ENCODE data around the gene PAX9.

PAX9 gene

GRCh38 chr14:36717363-36717762 lies 55.7 kb downstream of the PAX9 start:
- H3K27me3 ChIP-seq (ENCODE audit: insufficient read depth, low read length) = no peaks in the 10 kb centered on the region
- no peak overlapping the region for H3K9ac ChIP-seq (ENCODE audit: low read depth, low read length)
- H3K4me3 ChIP-seq (ENCODE audit: low read length) = no peak overlapping the region
- H3K4me1 ChIP-seq (ENCODE audit: insufficient read depth, low read length) = peaks cover 12% of the 10 kb centered on the region; the same call in 1 of the 2 replicates
- H3K36me3 ChIP-seq (ENCODE audit: insufficient read depth, low read depth, low read length) = no peaks in the 10 kb centered on the region
- no peak overlapping the region for H3K27ac ChIP-seq (ENCODE audit: low read length)
- no peaks in the 10 kb centered on the region for H3K9me3 ChIP-seq (ENCODE audit: insufficient read depth, low read depth, low read length)

DNA sequence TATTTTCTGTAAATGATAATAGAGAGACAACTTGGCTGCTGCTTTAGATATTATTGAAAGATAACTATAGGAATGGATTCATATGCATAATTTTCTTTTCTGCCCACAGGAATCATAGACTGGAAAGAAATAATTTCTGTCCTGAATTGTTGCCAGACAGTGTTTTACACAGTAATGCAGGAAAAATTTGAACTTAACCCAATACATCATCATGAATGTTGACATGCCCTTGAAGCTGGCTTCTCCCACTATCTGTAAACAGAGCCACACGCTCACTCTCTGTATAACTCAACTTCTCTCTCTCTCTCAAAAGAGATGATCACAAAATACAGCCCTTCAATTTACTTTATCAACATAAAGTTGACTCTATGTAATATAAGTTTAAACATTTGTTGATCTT lies 56.6 kb downstream of the PAX9 start:
- Histone ChIP-seq H3K9me3 (ENCODE audit: insufficient read depth, low read depth, low read length) (no peaks in the 10 kb centered on the region), H3K36me3 (ENCODE audit: insufficient read depth, low read depth, low read length) (no peaks in the 10 kb centered on the region), H3K27me3 (ENCODE audit: insufficient read depth, low read length) (no peaks in the 10 kb centered on the region), H3K4me1 (ENCODE audit: insufficient read depth, low read length) (peaks cover 12% of the 10 kb centered on the region; the same call in 1 of the 2 replicates), H3K4me3 (ENCODE audit: low read length) (no peak overlapping the region), H3K9ac (ENCODE audit: low read depth, low read length) (no peak overlapping the region), H3K27ac (ENCODE audit: low read length) (no peak overlapping the region)

DNA sequence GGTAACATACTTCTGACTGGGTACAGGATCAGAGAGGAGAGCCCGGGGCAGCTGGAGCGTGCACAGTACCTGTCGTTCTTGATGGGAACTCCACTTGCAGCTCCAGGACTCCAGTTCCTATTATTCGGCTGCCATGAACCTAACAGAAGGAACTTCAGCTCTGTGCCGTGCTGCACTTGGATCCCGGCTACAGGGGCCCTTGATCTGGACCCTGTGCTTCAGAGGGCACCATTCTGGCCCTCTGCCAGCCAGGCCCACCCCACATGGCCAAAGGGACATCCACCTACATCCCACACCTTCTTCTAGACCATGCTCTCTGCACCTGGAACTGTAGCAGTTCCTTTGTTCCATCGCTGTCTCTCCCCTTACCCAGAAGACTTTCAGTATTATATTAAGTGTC lies 58.2 kb downstream of the PAX9 start:
- Histone ChIP-seq H3K4me1 (ENCODE audit: insufficient read depth, low read length) (peaks cover 16% of the 10 kb centered on the region), H3K27ac (ENCODE audit: low read length) (no peak overlapping the region), H3K9ac (ENCODE audit: low read depth, low read length) (no peak overlapping the region), H3K9me3 (ENCODE audit: insufficient read depth, low read depth, low read length) (no peaks in the 10 kb centered on the region), H3K4me3 (ENCODE audit: low read length) (no peak overlapping the region), H3K27me3 (ENCODE audit: insufficient read depth, low read length) (no peaks in the 10 kb centered on the region), H3K36me3 (ENCODE audit: insufficient read depth, low read depth, low read length) (no peaks in the 10 kb centered on the region)

DNA sequence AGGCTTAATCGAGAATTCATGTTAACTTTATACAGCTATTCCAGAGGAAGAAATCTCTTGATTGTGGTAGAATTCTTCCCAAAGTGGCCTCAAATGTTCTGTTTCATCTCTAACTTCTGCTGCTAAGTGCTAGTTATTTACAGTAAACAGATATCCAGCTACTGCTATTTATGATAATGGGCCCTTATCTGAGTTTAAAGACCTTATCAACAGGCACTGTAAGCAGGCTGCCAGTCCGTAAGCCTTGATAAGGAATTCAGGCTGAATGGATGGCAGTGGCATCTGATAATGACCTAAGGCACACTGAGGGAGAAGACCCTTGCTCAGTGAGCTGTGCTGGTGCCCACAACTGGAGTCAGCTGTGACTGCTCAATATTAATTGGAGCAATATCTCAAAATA lies 59.0 kb downstream of the PAX9 start:
- H3K36me3 ChIP-seq (ENCODE audit: insufficient read depth, low read depth, low read length) = no peaks in the 10 kb centered on the region
- no peak overlapping the region for H3K4me3 ChIP-seq (ENCODE audit: low read length)
- H3K27me3 ChIP-seq (ENCODE audit: insufficient read depth, low read length) = no peaks in the 10 kb centered on the region
- no peak overlapping the region for H3K9ac ChIP-seq (ENCODE audit: low read depth, low read length)
- H3K4me1 ChIP-seq (ENCODE audit: insufficient read depth, low read length) = peaks cover 16% of the 10 kb centered on the region
- H3K27ac ChIP-seq (ENCODE audit: low read length) = no peak overlapping the region
- no peaks in the 10 kb centered on the region for H3K9me3 ChIP-seq (ENCODE audit: insufficient read depth, low read depth, low read length)

DNA sequence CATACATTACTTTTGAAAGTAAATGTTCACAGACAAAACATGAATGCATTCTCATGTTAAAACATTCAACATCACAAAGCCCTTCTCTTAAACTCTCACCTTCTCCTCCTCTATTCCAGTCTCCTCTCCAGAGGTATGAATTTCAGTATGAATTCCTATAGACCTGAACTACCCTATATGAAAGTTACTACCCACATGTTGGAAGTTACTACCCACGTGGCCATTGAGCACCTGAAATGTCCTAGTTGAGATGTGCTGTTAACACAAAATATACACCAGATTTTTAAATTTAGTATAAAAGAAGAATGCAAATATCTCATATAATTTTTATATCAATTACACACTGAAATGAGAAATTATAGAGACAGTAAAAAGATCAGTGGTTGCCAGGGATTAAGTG lies 60.2 kb downstream of the PAX9 start:
- Histone ChIP-seq H3K36me3 (ENCODE audit: insufficient read depth, low read depth, low read length) (no peaks in the 10 kb centered on the region), H3K9ac (ENCODE audit: low read depth, low read length) (no peak overlapping the region), H3K4me3 (ENCODE audit: low read length) (no peak overlapping the region), H3K27me3 (ENCODE audit: insufficient read depth, low read length) (no peaks in the 10 kb centered on the region), H3K9me3 (ENCODE audit: insufficient read depth, low read depth, low read length) (no peaks in the 10 kb centered on the region), H3K27ac (ENCODE audit: low read length) (no peak overlapping the region), H3K4me1 (ENCODE audit: insufficient read depth, low read length) (peaks cover 13% of the 10 kb centered on the region)

GRCh38 chr14:36723530-36723929 lies 61.9 kb downstream of the PAX9 start:
- Histone ChIP-seq H3K27me3 (ENCODE audit: insufficient read depth, low read length) (no peaks in the 10 kb centered on the region), H3K4me1 (ENCODE audit: insufficient read depth, low read length) (peaks cover 4% of the 10 kb centered on the region; the same call in 1 of the 2 replicates), H3K9ac (ENCODE audit: low read depth, low read length) (no peak overlapping the region), H3K36me3 (ENCODE audit: insufficient read depth, low read depth, low read length) (no peaks in the 10 kb centered on the region), H3K27ac (ENCODE audit: low read length) (no peak overlapping the region), H3K9me3 (ENCODE audit: insufficient read depth, low read depth, low read length) (no peaks in the 10 kb centered on the region), H3K4me3 (ENCODE audit: low read length) (no peak overlapping the region)

DNA sequence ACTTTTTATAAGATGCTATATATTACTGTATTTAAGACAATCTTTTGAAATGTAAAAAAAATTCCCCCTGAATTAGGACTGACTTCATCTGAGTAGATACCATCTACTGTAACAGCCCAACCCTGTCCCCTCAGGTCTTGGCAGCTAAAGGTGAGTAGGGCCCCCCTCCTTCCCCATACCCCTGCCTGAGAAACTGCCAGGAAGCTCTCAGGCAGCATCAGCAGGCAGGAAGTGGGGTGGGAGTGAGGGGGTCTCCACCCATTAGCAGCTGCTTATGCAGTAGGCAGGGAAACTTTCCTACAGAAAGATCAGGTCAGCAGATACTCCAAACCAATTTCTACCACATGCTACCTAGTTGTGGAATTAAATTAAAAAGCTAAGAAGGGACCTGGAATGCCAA lies 62.5 kb downstream of the PAX9 start:
- Histone ChIP-seq H3K36me3 (ENCODE audit: insufficient read depth, low read depth, low read length) (no peaks in the 10 kb centered on the region), H3K9ac (ENCODE audit: low read depth, low read length) (no peak overlapping the region), H3K4me1 (ENCODE audit: insufficient read depth, low read length) (peaks cover 4% of the 10 kb centered on the region; the same call in 1 of the 2 replicates), H3K4me3 (ENCODE audit: low read length) (no peak overlapping the region), H3K9me3 (ENCODE audit: insufficient read depth, low read depth, low read length) (no peaks in the 10 kb centered on the region), H3K27ac (ENCODE audit: low read length) (no peak overlapping the region), H3K27me3 (ENCODE audit: insufficient read depth, low read length) (no peaks in the 10 kb centered on the region)

DNA sequence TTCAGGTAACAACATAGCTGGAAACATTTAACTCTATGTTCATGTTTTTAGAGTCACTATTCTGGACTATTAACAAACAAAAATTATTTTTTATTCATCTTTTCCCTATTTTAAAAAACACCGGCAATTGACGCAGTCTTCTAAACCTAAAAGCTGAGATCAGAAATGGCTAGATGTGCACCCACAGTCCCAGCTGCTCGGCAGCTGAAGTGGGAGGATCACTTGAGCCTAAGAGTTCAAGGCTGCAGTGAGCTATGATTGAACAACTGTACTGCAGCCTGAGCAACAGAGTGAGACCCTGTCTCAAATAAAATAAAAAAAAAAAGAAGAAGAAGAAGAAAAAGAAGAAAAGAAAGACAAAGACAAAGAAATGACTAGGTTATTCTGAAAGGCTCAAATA lies 64.5 kb downstream of the PAX9 start:
- no peak overlapping the region for H3K4me3 ChIP-seq (ENCODE audit: low read length)
- peaks cover 4% of the 10 kb centered on the region; the same call in 1 of the 2 replicates for H3K4me1 ChIP-seq (ENCODE audit: insufficient read depth, low read length)
- no peak overlapping the region for H3K9ac ChIP-seq (ENCODE audit: low read depth, low read length)
- H3K36me3 ChIP-seq (ENCODE audit: insufficient read depth, low read depth, low read length) = no peaks in the 10 kb centered on the region
- H3K27ac ChIP-seq (ENCODE audit: low read length) = no peak overlapping the region
- no peaks in the 10 kb centered on the region for H3K9me3 ChIP-seq (ENCODE audit: insufficient read depth, low read depth, low read length)
- no peaks in the 10 kb centered on the region for H3K27me3 ChIP-seq (ENCODE audit: insufficient read depth, low read length)

All from iPS-20b (cell line).